Parathyroid adenoma (tissue), 2 donors: ENCODE results near the gene SUN2.
"Not testable (repeated sequence)": the region's sequence is repeated elsewhere in the genome, so short reads cannot be mapped to it uniquely, and the experiment has no call there.

Source experiments
- H2AFZ ChIP-seq: fragments of 300-600 bp; sonication (generic); one replicate; pipeline ENCODE4 v1.7.0; 2017; ENCODE audit warnings: antibody characterized with exemption, mild to moderate bottlenecking
- H3K27ac ChIP-seq: fragments of 300-600 bp; sonication (generic); one replicate; pipeline ENCODE4 v1.7.0; 2017
- H3K27me3 ChIP-seq: fragments of 300-600 bp; sonication (generic); one replicate; pipeline ENCODE4 v1.7.0; 2017; ENCODE audit warnings: low read length; ENCODE audit not compliant: control insufficient read depth, insufficient read depth
- H3K36me3 ChIP-seq: fragments of 300-600 bp; sonication (generic); one replicate; pipeline ENCODE4 v1.7.0; 2017; ENCODE audit warnings: low read length; ENCODE audit not compliant: control insufficient read depth, insufficient read depth
- H3K4me1 ChIP-seq: fragments of 300-600 bp; sonication (generic); one replicate; pipeline ENCODE4 v1.7.0; 2017; ENCODE audit warnings: control low read depth
- H3K4me2 ChIP-seq: fragments of 300-600 bp; sonication (generic); one replicate; pipeline ENCODE4 v1.7.0; 2017; ENCODE audit warnings: low read length
- H3K4me3 ChIP-seq: fragments of 300-600 bp; sonication (generic); one replicate; pipeline ENCODE4 v1.7.0; 2017; ENCODE audit warnings: low read depth, low read length
- H3K79me2 ChIP-seq: fragments of 300-600 bp; sonication (generic); one replicate; pipeline ENCODE4 v1.7.0; 2017; ENCODE audit warnings: control low read depth
- H3K9ac ChIP-seq: fragments of 300-600 bp; sonication (generic); one replicate; pipeline ENCODE4 v1.7.0; 2017; ENCODE audit warnings: mild to moderate bottlenecking
- H3K9me3 ChIP-seq: fragments of 300-600 bp; sonication (generic); one replicate; pipeline ENCODE4 v1.7.0; 2017; ENCODE audit warnings: low read length; ENCODE audit not compliant: control insufficient read depth
- TF ChIP-seq, protein P1 (sequence below): fragments of 300-600 bp; sonication (generic); IDR thresholded peaks from one replicate; pipeline ENCODE4 v1.7.0; 2017; ENCODE audit warnings: antibody characterized with exemption, mild to moderate bottlenecking
- donor health status: primary hyperparathyroidism.

The SUN2 gene, protein sequence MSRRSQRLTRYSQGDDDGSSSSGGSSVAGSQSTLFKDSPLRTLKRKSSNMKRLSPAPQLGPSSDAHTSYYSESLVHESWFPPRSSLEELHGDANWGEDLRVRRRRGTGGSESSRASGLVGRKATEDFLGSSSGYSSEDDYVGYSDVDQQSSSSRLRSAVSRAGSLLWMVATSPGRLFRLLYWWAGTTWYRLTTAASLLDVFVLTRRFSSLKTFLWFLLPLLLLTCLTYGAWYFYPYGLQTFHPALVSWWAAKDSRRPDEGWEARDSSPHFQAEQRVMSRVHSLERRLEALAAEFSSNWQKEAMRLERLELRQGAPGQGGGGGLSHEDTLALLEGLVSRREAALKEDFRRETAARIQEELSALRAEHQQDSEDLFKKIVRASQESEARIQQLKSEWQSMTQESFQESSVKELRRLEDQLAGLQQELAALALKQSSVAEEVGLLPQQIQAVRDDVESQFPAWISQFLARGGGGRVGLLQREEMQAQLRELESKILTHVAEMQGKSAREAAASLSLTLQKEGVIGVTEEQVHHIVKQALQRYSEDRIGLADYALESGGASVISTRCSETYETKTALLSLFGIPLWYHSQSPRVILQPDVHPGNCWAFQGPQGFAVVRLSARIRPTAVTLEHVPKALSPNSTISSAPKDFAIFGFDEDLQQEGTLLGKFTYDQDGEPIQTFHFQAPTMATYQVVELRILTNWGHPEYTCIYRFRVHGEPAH

DNA sequence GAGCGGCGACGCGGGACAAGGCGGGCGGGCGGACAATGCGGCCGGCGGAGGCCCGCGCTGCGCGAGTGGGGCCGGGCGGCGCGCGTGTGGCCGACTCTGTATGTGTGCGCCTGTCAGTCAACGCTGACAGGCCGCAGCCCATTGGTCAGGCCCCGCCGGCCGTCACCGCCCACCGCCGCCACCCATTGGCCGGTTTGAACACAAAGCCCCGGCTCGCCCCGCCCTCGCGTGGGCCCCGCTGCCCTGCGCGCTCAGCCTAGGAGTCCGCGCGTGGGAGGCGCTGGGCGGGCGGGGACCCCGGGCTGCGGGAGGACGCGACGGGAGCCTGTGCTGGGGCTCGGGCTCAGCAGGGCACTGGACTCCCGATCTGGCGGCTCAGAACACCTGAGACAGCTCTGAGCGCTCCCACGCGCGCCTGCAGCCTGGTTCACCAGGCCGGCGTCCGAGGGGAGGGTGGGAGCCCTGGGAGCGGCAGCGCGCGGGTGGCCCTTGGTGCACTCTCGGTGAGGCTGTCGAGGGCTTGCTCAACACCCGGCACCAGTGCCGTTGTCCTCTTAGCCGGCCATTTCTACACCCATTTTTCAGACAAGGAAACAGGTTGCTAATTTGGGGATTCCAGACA, at the start of gene SUN2:
TSS of gene SUN2 (minus strand) at position 88 of the 622 bp plus-strand sequence. CDS start 3,370 bp downstream, outside the sequence.
- TF ChIP-seq, protein P1, sequence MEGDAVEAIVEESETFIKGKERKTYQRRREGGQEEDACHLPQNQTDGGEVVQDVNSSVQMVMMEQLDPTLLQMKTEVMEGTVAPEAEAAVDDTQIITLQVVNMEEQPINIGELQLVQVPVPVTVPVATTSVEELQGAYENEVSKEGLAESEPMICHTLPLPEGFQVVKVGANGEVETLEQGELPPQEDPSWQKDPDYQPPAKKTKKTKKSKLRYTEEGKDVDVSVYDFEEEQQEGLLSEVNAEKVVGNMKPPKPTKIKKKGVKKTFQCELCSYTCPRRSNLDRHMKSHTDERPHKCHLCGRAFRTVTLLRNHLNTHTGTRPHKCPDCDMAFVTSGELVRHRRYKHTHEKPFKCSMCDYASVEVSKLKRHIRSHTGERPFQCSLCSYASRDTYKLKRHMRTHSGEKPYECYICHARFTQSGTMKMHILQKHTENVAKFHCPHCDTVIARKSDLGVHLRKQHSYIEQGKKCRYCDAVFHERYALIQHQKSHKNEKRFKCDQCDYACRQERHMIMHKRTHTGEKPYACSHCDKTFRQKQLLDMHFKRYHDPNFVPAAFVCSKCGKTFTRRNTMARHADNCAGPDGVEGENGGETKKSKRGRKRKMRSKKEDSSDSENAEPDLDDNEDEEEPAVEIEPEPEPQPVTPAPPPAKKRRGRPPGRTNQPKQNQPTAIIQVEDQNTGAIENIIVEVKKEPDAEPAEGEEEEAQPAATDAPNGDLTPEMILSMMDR: no peak
- Histone ChIP-seq H2AFZ (peak within 1 kb of the TSS; percentile 82), H3K4me2 (peak within 1 kb of the TSS; percentile 95), H3K9ac (peak within 1 kb of the TSS; percentile 11), H3K4me1 (no peaks in the 10 kb centered on the region), H3K36me3 (no peaks in the 10 kb centered on the region), H3K79me2 (no peaks in the 10 kb centered on the region), H3K27ac (peak within 1 kb of the TSS; percentile 90), H3K9me3 (no peaks in the 10 kb centered on the region), H3K4me3 (peak within 1 kb of the TSS; percentile 68), H3K27me3 (no peaks in the 10 kb centered on the region)

DNA sequence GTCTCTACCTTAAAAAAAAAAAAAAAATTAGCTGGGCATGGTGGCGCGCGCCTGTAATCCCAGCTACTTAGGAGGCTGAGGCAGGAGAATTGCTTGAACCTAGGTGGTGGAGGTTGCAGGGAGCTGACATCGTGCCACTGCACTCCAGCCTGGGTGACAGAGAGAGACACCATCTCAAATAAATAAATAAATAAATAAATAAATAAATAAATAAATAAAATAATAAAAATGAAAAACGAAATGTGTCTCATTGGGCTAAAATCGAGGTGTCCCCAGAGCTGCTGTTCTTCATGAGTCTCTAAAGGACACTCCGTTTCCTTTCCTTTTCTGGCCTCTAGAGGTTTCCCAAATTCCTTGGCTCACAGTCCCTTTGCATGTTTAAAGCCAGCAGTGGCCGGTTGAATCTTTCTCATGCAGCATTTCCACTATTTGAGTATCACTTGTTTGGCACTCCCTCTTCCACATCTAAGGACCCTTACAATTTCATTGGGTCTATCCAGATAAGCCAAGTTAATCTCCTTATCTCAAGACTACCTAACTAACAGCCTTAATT, 49.3 kb upstream of the SUN2 start:
- H3K9me3 ChIP-seq, H2AFZ ChIP-seq, H3K9ac ChIP-seq, H3K27me3 ChIP-seq, H3K4me2 ChIP-seq, H3K79me2 ChIP-seq, H3K4me1 ChIP-seq, H3K4me3 ChIP-seq, H3K36me3 ChIP-seq, H3K27ac ChIP-seq: not testable (repeated sequence)

DNA sequence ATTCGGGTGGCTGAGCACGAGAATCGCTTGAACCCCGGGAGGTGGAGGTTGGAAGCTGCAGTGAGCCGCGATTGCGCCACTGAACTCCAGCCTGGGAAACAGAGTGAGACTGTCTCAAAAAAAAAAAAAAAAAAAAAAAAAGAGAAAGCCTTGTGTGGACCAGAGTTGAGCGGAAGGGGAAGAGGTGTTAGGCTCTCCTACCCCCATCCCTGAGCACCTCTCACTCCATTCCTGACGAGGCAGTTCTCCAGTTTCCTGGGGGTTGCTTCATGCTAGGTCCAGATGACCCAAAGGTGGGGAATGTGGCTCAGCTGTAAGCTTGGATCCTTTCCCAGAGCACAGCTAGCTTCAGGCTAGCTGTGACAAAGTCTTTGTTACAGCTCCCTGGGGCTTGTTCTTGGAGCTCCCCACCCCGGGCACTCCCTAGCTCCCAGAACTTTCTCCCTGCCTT, 46.9 kb upstream of the SUN2 start:
- no peak overlapping the region for H3K4me3 ChIP-seq
- H3K9ac ChIP-seq: no peak overlapping the region
- TF ChIP-seq, protein P1: no peak
- no peaks in the 10 kb centered on the region for H3K4me1 ChIP-seq
- H3K27ac ChIP-seq: no peak overlapping the region
- H2AFZ ChIP-seq: no peak overlapping the region
- H3K4me2 ChIP-seq: no peak overlapping the region
- no peaks in the 10 kb centered on the region for H3K9me3 ChIP-seq
- H3K36me3 ChIP-seq: no peaks in the 10 kb centered on the region
- H3K79me2 ChIP-seq: no peaks in the 10 kb centered on the region
- H3K27me3 ChIP-seq: no peaks in the 10 kb centered on the region

DNA sequence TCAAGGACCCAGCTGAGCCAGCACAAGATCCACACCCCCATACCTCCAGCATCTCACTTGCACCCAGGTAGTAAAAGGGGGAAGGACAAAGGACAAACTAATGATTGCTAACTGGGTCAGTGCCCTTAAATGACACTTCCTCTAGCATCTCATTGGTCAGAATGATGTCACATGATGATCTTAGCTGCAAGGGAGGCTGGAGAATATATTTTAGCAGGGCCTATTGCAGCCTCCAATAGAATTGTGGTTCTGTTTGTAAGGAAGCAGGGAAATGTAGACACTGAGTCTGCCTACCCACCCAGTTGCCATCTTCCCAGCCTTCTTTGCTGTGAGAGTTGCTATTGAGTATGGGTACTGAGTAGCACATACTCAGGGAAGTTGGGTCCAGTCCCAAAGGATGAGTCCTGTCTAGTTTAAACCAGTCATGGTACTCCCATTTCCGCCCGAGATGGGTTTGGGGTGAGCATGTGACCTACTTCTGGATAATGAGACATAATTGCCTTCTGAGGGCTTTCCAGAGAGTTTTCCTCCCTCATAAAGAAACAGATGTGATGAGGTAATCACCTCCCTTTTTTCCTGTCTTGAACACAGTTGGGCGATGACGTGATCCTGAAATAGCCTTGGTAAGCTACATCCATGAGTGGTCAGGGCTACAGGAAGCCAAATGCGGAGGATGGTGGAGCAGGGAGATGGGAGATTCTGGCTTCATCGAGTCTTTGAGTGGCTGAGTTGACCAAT, 43.6 kb upstream of the SUN2 start:
- Histone ChIP-seq H3K27ac (no peak overlapping the region), H3K4me3 (no peak overlapping the region), H3K9me3 (no peaks in the 10 kb centered on the region)

More for the DNA sequence above, 43.6 kb upstream of the SUN2 start:
- no peaks in the 10 kb centered on the region for H3K79me2 ChIP-seq
- TF ChIP-seq, protein P1: no peak
- H3K4me2 ChIP-seq: no peak overlapping the region
- H3K27me3 ChIP-seq: no peaks in the 10 kb centered on the region
- no peak overlapping the region for H2AFZ ChIP-seq
- H3K4me1 ChIP-seq: peaks cover under 1% of the 10 kb centered on the region
- H3K36me3 ChIP-seq: no peaks in the 10 kb centered on the region
- no peak overlapping the region for H3K9ac ChIP-seq
